HG03378 (cell line): Measurements from ENCODE around the gene SLC30A3.

Source experiments
- ATAC-seq: cut with Tn5 transposase; IDR thresholded peaks from one replicate; pipeline ENCODE4 v1.9.1; 2021; ENCODE audit warnings: mild to moderate bottlenecking, moderate library complexity; ENCODE audit not compliant: unreplicated experiment

SLC30A3 gene

GRCh38 chr2:27236136-27236535, 26.7 kb downstream of the SLC30A3 start:
- no peak for ATAC-seq

- ATAC-seq, result no peak
These were observed 29.5 kb downstream of the SLC30A3 start for GRCh38 chr2:27233341-27233740.

GRCh38 chr2:27231921-27232320, 30.9 kb downstream of the SLC30A3 start:
- no peak for ATAC-seq

GRCh38 chr2:27227501-27227900, 35.3 kb downstream of the SLC30A3 start:
- no peak for ATAC-seq

- no peak for ATAC-seq
These were observed 37.3 kb downstream of the SLC30A3 start for GRCh38 chr2:27225526-27225925.

GRCh38 chr2:27223416-27223815, 39.4 kb downstream of the SLC30A3 start:
- no peak for ATAC-seq

GRCh38 chr2:27222407-27222806, 40.4 kb downstream of the SLC30A3 start:
- ATAC-seq, result no peak

GRCh38 chr2:27221166-27221565, 41.7 kb downstream of the SLC30A3 start:
- ATAC-seq, result no peak

GRCh38 chr2:27220091-27220490, 42.8 kb downstream of the SLC30A3 start:
- no peak for ATAC-seq

GRCh38 chr2:27219091-27219490, 43.8 kb downstream of the SLC30A3 start:
- no peak for ATAC-seq

GRCh38 chr2:27218614-27219013, 44.2 kb downstream of the SLC30A3 start:
- ATAC-seq, result no peak

GRCh38 chr2:27217173-27218121, 45.4 kb downstream of the SLC30A3 start, which contains the start of gene CAD:
TSS of gene CAD (plus strand) at chr2:27217369. CDS start at chr2:27217552, 183 bp downstream.
- peak; percentile 39 for ATAC-seq

- no peak for ATAC-seq
These were observed 46.3 kb downstream of the SLC30A3 start for GRCh38 chr2:27216416-27217137.

- ATAC-seq, result no peak
These were observed 47.9 kb downstream of the SLC30A3 start for GRCh38 chr2:27214941-27215340.

GRCh38 chr2:27212626-27213471, 50.0 kb downstream of the SLC30A3 start:
- ATAC-seq, result peak; percentile 13

- peak; percentile 55 for ATAC-seq
These were observed 50.8 kb downstream of the SLC30A3 start, which contains the start of the genes ATRAID and SLC5A6 for GRCh38 chr2:27211943-27212625. TSS of gene ATRAID (plus strand) at chr2:27212041. CDS start at chr2:27212369, 328 bp downstream. TSS of gene SLC5A6 (minus strand) at chr2:27212268. CDS start at chr2:27207650, 4,618 bp downstream.

GRCh38 chr2:27211241-27211942, 51.5 kb downstream of the SLC30A3 start:
- ATAC-seq, result peak; percentile 14

- no peak for ATAC-seq
These were observed 53.0 kb downstream of the SLC30A3 start for GRCh38 chr2:27209621-27210401.
